Esophagus muscularis mucosa (tissue), 4 donors: ENCODE data around the gene CACNA2D3. TPM values are rescaled to one million over a fixed set of nuclear protein-coding genes. Genes with fewer than 3 reads are reported as not detected.

Experiments
- DNase-seq: peaks from one replicate; pipeline ENCODE4 v3.0.0-alpha.2; 2017; ENCODE audit errors: extremely low spot score
- H3K27ac ChIP-seq, 4 donors: fragments of 200-600 bp; sonication (generic); replicated peaks in 1 of 4; 1 replicate in 3 of 4; 2 replicates in 1 of 4; pipeline ENCODE4 v1.5.1; 2016 to 2019; ENCODE audit warnings: mild to moderate bottlenecking in 1 of 4
- H3K27me3 ChIP-seq, 4 donors: fragments of 200-600 bp; sonication (generic); one replicate each; pipeline versions ENCODE4 v1.5.1 to v1.6.0; 2016 to 2019
- H3K36me3 ChIP-seq, 4 donors: fragments of 200-600 bp; sonication (generic); one replicate each; pipeline ENCODE4 v1.5.1; 2016 to 2019
- H3K4me1 ChIP-seq, 4 donors: fragments of 200-600 bp; sonication (generic); one replicate each; pipeline ENCODE4 v1.5.1; 2016 to 2019
- H3K4me3 ChIP-seq, 4 donors: fragments of 200-600 bp; sonication (generic); 1 replicate in 2 of 4; 2 replicates in 2 of 4; pipeline ENCODE4 v1.5.1; 2016 to 2019; ENCODE audit warnings: mild to moderate bottlenecking in 4 of 4, moderate library complexity in 1 of 4
- H3K9me3 ChIP-seq, 4 donors: fragments of 200-600 bp; sonication (generic); 1 replicate in 3 of 4; 2 replicates in 1 of 4; pipeline ENCODE4 v1.5.1; 2016 to 2019
- EP300 ChIP-seq: sonication (generic); formaldehyde crosslinking; IDR thresholded peaks from one replicate; pipeline ENCODE4 v1.6.1; 2017; ENCODE audit warnings: antibody characterized with exemption
- POLR2A ChIP-seq: fragments of 450-650 bp; IDR thresholded peaks from one replicate; pipeline ENCODE4 v1.6.1; 2017; ENCODE audit warnings: antibody characterized with exemption, moderate library complexity, mild to moderate bottlenecking, low read depth
- POLR2AphosphoS5 ChIP-seq, 2 donors: sonication (generic); formaldehyde crosslinking; IDR thresholded peaks; one replicate each; pipeline ENCODE4 v1.6.1; 2017; ENCODE audit warnings: antibody characterized with exemption in 2 of 2
- WGBS: methylation state at CpG from one replicate; pipeline ENCODE4 v1.1.5; 2018; 5-methylcytosine and 5-hydroxymethylcytosine counted together
- intact Hi-C: fragments of 100-400 bp; cut with DNase I; formaldehyde crosslinking; loops from one replicate; pipeline ENCODE4 v1.15.1; 2023
- total RNA-seq, 4 donors: library from RNA; depleted of rRNA; stranded (reverse); fragments of >200 nt; gene quantifications; one replicate each; pipeline versions ENCODE4 v1.1.0 to v1.2.1, GENCODE V29; 2016
- TF ChIP-seq, protein P1 (sequence below), 3 experiments: fragments of 200-600 bp in 2 of 3; fragments of 450-650 bp in 1 of 3; sonication (generic) in 2 of 3; IDR thresholded peaks; one replicate each; pipeline ENCODE4 v1.5.1; 2017 to 2019; ENCODE audit warnings: antibody characterized with exemption in 3 of 3, mild to moderate bottlenecking in 2 of 3, moderate library complexity in 1 of 3

The CACNA2D3 gene
- total RNA-seq, 4 donors from 2014 or later, result 2.5 to 6.3 (median 3.9) TPM

DNA sequence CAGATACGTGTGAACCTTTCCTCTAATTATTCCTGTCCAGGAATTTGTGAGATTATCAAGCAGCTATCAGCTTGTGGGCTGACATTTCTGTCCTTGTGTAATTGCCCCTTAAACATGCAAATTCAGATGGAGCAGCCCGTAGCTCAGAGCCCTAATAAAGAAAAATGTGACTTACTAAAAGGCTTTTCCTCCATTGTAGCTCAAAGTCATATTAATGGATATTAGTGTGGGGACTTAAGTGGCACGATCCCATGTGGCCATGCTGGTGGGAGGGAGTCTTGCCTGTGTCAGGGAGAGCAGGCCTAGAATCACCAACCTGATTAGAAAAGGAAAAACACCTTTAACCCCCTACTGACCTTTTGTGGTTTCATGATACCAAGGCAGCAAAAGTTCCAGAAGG lies 406.3 kb downstream of the CACNA2D3 start:
- peaks cover 0 to 30% (median 18%) of the 10 kb centered on the region in 4 donors for H3K9me3 ChIP-seq
- no peaks in the 10 kb centered on the region for H3K36me3 ChIP-seq
- no peaks in the 10 kb centered on the region for H3K4me1 ChIP-seq
- H3K27me3 ChIP-seq, result no peaks in the 10 kb centered on the region
- H3K27ac ChIP-seq, result no peak overlapping the region
- intact Hi-C loops, result no loop called here
- 73% methylated on average over 3 of the region's 3 CpGs for WGBS
- TF ChIP-seq POLR2A, result no peak
- no peak for TF ChIP-seq POLR2AphosphoS5 (IDR thresholded peaks at IDR 0.05)
- TF ChIP-seq, protein P1, sequence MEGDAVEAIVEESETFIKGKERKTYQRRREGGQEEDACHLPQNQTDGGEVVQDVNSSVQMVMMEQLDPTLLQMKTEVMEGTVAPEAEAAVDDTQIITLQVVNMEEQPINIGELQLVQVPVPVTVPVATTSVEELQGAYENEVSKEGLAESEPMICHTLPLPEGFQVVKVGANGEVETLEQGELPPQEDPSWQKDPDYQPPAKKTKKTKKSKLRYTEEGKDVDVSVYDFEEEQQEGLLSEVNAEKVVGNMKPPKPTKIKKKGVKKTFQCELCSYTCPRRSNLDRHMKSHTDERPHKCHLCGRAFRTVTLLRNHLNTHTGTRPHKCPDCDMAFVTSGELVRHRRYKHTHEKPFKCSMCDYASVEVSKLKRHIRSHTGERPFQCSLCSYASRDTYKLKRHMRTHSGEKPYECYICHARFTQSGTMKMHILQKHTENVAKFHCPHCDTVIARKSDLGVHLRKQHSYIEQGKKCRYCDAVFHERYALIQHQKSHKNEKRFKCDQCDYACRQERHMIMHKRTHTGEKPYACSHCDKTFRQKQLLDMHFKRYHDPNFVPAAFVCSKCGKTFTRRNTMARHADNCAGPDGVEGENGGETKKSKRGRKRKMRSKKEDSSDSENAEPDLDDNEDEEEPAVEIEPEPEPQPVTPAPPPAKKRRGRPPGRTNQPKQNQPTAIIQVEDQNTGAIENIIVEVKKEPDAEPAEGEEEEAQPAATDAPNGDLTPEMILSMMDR (IDR thresholded peaks at IDR 0.05), result no peak
- TF ChIP-seq EP300, result no peak
- DNase-seq, result peak; percentile 45
- H3K4me3 ChIP-seq, result no peak overlapping the region

DNA sequence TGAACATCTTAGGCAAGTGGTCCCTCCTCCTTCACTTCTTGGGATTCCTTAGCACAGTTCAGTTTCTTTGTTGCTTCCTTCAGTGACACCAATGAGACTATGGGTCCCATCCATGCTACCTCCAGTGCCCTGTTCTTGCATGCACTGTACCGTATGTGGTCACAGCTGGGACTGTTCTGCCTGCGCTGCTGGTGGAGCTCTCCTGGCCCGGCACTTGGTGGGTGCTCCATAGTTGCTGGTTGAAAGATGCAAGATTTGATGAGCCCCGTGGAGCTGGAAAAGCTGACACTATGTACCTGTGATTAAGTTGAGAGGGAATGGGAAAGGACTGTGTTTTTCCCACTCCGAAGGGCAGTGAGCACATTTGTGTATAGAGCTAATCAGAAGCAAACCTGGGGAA lies 407.7 kb downstream of the CACNA2D3 start:
- H3K4me1 ChIP-seq, result no peaks in the 10 kb centered on the region
- no peak for TF ChIP-seq POLR2A
- no peak for TF ChIP-seq POLR2AphosphoS5 (IDR thresholded peaks at IDR 0.05)
- TF ChIP-seq, protein P1 (IDR thresholded peaks at IDR 0.05), result no peak
- TF ChIP-seq EP300, result no peak
- peak; percentile 77 for DNase-seq
- H3K36me3 ChIP-seq, result no peaks in the 10 kb centered on the region
- intact Hi-C loops, result no loop called here
- WGBS, result 90% methylated on average over 4 of the region's 5 CpGs
- peaks cover 0 to 19% (median 16%) of the 10 kb centered on the region in 4 donors for H3K9me3 ChIP-seq
- H3K27ac ChIP-seq, result no peak overlapping the region
- no peak overlapping the region for H3K4me3 ChIP-seq
- no peaks in the 10 kb centered on the region for H3K27me3 ChIP-seq

DNA sequence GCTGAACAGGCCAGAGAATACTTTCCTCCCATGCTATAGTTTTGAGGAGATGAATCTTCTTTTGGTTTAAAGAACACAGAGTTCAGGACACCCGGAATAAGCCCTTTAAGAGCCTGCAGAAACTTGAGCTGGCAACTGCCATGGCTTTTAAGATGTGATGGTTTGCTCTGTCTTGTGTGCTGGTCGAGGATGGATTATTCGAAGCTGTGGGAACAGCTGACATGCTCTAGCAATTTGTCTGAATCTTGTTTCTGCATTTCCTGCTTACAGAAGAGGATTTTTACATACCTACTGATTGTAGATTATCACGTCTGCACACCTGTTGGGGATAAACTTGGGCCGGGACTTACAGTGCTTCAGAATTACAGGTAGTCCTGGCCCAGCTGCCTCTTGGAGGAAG lies 408.6 kb downstream of the CACNA2D3 start:
- H3K4me3 ChIP-seq, result no peak overlapping the region
- TF ChIP-seq EP300 (no peak), POLR2A (no peak), POLR2AphosphoS5 (IDR thresholded peaks at IDR 0.05) (no peak)
- TF ChIP-seq, protein P1 (IDR thresholded peaks at IDR 0.05), result no peak
- no peaks in the 10 kb centered on the region for H3K4me1 ChIP-seq
- no peaks in the 10 kb centered on the region for H3K27me3 ChIP-seq
- no peaks in the 10 kb centered on the region for H3K36me3 ChIP-seq
- WGBS, result 49% methylated on average over 5 of the region's 5 CpGs
- intact Hi-C loops, result no loop called here
- no peak overlapping the region for H3K27ac ChIP-seq
- H3K9me3 ChIP-seq, result peaks cover 0 to 11% (median 7%) of the 10 kb centered on the region in 4 donors
- DNase-seq, result peak; percentile 55

DNA sequence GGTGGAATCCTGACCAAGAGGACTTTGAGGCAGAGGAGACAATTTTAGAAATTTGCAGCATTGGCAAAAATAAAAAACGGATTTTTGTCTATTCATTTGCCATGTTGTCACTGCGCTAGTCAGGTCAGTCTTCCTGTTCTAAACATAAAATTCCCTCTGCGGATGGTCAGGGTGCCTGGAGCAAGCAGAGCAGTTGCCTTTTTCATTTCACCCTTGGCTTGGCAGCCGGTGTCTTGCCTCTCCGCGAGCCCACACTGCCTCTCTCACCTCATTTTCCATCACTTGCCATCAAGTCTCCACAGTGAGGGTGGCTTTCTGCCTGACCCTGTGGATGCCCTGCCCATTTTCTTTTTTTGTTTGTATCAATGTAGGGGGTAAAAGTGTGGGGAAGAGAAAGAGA lies 409.4 kb downstream of the CACNA2D3 start:
- Histone ChIP-seq H3K9me3 (peaks cover 0 to 3% (median 0%) of the 10 kb centered on the region in 4 donors), H3K4me3 (no peak overlapping the region), H3K27me3 (no peaks in the 10 kb centered on the region), H3K27ac (no peak overlapping the region), H3K36me3 (no peaks in the 10 kb centered on the region), H3K4me1 (no peaks in the 10 kb centered on the region)
- TF ChIP-seq POLR2AphosphoS5 (IDR thresholded peaks at IDR 0.05), result no peak
- no peak for TF ChIP-seq POLR2A
- no peak for TF ChIP-seq EP300
- TF ChIP-seq, protein P1 (IDR thresholded peaks at IDR 0.05), result no peak
- intact Hi-C loops, result no loop called here
- WGBS, result 86% methylated on average over 6 of the region's 6 CpGs
- peak; percentile 79 for DNase-seq

DNA sequence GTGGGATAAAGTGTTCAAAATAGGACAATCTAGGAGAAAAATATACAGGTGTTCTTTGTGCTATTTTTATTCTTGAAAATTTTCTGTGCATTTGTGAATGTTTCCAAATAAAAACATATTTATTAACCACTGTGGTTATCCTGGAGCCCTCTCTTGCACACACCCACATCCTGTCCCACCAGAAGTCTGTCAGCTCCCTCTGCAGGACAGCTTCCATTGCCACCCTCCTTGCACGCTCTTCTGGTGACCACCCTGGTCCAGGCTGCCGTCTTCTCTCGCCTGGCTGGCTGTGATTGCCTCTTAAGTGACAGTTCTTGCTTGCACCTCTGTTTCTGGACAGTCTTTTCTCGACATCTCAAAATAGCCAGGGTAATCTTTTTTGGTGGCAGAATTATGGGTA lies 411.5 kb downstream of the CACNA2D3 start:
- intact Hi-C loops, result no loop called here
- no peaks in the 10 kb centered on the region for H3K9me3 ChIP-seq
- H3K36me3 ChIP-seq, result no peaks in the 10 kb centered on the region
- H3K4me3 ChIP-seq, result no peak overlapping the region
- WGBS, result 62% methylated on average over 4 of the region's 4 CpGs
- TF ChIP-seq EP300, result no peak
- no peak for TF ChIP-seq POLR2AphosphoS5 (IDR thresholded peaks at IDR 0.05)
- TF ChIP-seq, protein P1 (IDR thresholded peaks at IDR 0.05), result no peak
- TF ChIP-seq POLR2A, result no peak
- no peaks in the 10 kb centered on the region for H3K27me3 ChIP-seq
- DNase-seq, result peak; percentile 37
- H3K27ac ChIP-seq, result no peak overlapping the region
- H3K4me1 ChIP-seq, result no peaks in the 10 kb centered on the region
